IPS-18a (cell line): ENCODE measurements around the gene GGA3.
"Not testable (repeated sequence)": the region's sequence is repeated elsewhere in the genome, so short reads cannot be mapped to it uniquely, and the experiment has no call there.

Experiments used
- H3K27ac ChIP-seq: one replicate; pipeline ENCODE4 v1.5.1; 2013; ENCODE audit warnings: low read length
- H3K27me3 ChIP-seq: one replicate; pipeline ENCODE4 v1.6.1; 2013; ENCODE audit warnings: mild to moderate bottlenecking, low read length; ENCODE audit not compliant: control insufficient read depth, insufficient read depth
- H3K36me3 ChIP-seq: one replicate; pipeline ENCODE4 v1.6.1; 2013; ENCODE audit warnings: low read depth, low read length; ENCODE audit not compliant: control insufficient read depth
- H3K4me1 ChIP-seq: one replicate; pipeline ENCODE4 v1.6.1; 2013; ENCODE audit warnings: low read depth, low read length; ENCODE audit not compliant: control insufficient read depth
- H3K4me3 ChIP-seq: one replicate; pipeline ENCODE4 v1.5.1; 2013; ENCODE audit warnings: low read length
- H3K9ac ChIP-seq: one replicate; pipeline ENCODE4 v1.6.1; 2013; ENCODE audit warnings: mild to moderate bottlenecking, low read length, moderate library complexity
- H3K9me3 ChIP-seq: one replicate; pipeline ENCODE4 v1.6.1; 2013; ENCODE audit warnings: low read depth, low read length; ENCODE audit not compliant: control insufficient read depth

The GGA3 gene

DNA sequence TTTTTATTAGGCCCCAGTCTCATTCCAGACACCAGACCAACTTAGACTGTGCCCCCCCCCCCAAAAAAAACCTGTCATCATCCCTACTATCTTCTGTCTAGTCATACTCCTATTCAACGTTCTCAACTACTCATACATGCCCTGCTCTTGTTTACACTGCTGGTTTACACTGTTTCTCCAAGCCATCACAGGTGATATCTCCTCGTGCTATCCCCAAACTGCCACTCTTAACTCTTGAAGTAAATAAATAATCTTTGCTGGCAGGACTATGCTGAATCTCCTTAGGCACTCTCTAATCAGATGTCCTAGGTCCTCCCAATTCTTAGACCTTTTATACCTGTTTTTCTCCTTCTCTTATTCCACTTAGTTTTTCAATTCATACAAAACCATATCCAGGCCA lies 4.2 kb downstream of the GGA3 start:
- not testable (repeated sequence) for H3K27ac ChIP-seq, H3K27me3 ChIP-seq, H3K4me3 ChIP-seq, H3K36me3 ChIP-seq, H3K9me3 ChIP-seq, H3K4me1 ChIP-seq, H3K9ac ChIP-seq

DNA sequence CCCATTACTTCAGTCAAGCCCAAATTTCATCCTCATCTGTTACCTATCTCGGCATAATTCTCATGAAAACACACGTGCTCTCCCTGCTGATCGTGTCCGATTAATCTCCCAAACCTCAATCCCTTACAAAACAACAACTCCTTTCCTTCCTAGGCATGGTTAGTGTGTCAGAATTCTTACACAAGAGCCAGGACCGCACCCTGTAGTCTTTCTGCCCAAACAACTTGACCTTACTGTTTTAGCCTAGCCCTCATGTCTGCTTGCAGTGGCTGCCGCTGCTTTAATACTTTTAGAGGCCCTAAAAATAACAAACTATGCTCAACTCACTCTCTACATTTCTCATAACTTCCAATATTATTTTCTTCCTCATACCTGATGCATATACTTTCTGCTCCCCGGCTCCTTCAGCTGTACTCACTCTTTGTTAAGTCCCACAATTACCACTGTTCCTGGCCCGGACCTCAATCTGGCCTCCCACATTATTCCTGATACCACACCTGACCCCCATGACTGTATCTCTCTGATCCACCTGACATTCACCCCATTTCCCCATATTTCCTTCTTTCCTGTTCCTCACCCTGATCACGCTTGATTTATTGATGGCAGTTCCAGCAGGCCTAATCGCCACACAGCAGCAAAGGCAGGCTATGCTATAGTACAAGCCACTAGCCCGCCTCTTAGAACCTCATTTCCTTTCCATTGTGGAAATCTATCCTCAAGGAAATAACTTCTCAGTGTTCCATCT lies 5.3 kb downstream of the GGA3 start:
- not testable (repeated sequence) for H3K9me3 ChIP-seq, H3K27me3 ChIP-seq, H3K27ac ChIP-seq, H3K9ac ChIP-seq, H3K4me1 ChIP-seq, H3K36me3 ChIP-seq, H3K4me3 ChIP-seq

DNA sequence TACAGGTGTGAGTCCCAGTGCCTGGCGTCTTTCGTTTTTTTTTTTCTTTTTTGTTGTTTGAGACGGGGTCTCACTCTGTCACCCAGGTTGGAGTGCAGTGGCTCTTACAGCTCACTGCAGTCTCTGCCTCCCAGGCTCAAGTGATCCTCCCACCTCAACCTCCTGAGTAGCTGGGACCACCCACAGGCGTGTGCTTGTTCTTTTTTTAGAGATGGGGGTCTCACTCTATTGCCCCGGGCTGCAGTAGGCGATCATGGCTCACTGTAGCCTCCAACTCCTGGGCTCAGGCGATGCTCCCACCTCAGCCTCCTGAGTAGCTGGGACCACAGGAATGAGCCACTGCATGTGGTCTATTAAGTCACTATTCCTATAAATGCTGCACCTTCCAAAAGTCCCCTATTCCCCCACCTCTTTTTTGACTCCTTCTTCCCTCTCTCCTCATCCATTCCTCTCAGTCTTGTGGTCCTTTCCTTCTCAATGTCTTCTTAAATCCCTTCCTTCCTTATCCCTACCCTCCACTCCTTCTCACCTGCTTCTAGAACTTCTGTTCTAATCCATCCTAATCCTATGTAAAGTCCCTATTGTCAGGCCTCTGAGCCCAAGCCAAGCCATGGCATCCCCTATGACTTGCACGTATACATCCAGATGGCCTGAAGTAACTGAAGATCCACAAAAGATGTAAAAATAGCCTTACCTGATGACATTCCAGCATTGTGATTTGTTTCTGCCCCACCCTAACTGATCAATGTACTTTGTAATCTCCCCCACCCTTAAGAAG lies 9.2 kb downstream of the GGA3 start:
- H3K9ac ChIP-seq = no peak overlapping the region
- H3K4me1 ChIP-seq = no peaks in the 10 kb centered on the region
- no peak overlapping the region for H3K27ac ChIP-seq
- no peaks in the 10 kb centered on the region for H3K27me3 ChIP-seq
- H3K36me3 ChIP-seq = no peaks in the 10 kb centered on the region
- no peak overlapping the region for H3K4me3 ChIP-seq
- no peaks in the 10 kb centered on the region for H3K9me3 ChIP-seq

DNA sequence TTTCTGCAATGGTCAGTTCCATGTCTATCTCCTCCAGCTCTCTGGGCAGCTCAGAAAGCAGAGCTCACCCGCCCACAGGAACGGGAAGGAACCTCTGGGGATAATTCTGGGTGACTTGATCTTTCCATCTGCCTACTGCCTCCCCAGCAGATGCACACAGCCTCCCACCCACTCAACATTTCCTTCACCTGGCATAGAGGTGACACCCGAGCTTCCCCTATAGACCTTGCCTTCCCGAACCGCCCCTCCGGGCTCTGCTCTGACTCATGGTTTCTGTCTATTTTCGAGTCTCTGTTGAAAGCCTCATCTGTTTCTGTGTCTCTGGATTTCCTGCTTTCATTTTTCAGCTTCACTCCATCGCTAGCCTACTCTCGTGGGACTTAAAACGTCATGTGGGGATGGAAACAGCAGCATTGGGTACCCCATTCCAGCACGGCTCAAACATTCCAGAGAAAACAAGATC lies 11.4 kb downstream of the GGA3 start:
- Histone ChIP-seq H3K36me3 (peaks cover 10% of the 10 kb centered on the region), H3K4me3 (no peak overlapping the region), H3K27ac (no peak overlapping the region), H3K9me3 (no peaks in the 10 kb centered on the region), H3K4me1 (no peaks in the 10 kb centered on the region), H3K27me3 (no peaks in the 10 kb centered on the region), H3K9ac (no peak overlapping the region)

DNA sequence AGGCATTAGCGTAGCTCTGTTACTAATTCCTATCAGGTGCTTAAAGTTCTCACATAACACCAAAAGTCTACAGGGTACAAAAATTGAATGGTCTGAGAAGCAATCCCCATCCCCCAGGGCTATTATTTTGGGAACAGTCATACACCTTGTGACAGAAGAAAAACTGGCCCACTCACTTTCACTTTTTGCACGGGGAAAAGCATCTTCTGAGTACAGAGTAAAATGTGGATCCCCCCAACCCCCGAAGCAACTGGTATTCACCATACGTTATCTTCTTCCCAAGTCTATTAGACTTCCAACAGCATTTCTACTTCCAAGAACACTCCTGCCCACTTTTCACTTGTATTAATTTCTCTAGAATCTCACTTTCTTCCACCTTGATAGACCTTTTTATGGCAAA lies 11.8 kb downstream of the GGA3 start:
- Histone ChIP-seq H3K27ac (no peak overlapping the region), H3K9ac (no peak overlapping the region), H3K9me3 (no peaks in the 10 kb centered on the region), H3K36me3 (peaks cover 10% of the 10 kb centered on the region), H3K4me1 (no peaks in the 10 kb centered on the region), H3K4me3 (no peak overlapping the region), H3K27me3 (no peaks in the 10 kb centered on the region)

DNA sequence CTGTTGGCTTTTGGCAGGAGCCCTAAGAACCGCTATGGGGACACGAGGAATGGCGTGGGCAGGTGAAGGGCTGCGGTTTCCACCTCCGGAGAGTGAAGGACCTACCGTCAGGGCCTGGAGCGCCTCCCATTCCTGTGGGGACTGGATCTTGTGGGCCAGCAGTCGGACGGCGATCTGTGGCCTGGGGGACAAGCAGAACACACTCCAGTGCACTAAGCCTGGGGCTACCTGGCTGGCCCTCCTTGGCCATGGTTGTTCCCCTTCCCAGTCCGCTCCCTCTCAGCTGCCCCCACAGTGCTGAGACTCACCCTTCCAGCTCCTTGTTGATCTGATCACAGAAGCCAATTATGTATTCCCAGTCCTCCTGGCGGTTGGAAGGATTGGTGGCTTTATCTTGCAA lies 15.0 kb downstream of the GGA3 start:
- no peaks in the 10 kb centered on the region for H3K4me1 ChIP-seq
- peaks cover 36% of the 10 kb centered on the region for H3K36me3 ChIP-seq
- no peaks in the 10 kb centered on the region for H3K9me3 ChIP-seq
- no peak overlapping the region for H3K4me3 ChIP-seq
- no peak overlapping the region for H3K9ac ChIP-seq
- no peak overlapping the region for H3K27ac ChIP-seq
- H3K27me3 ChIP-seq = no peaks in the 10 kb centered on the region

DNA sequence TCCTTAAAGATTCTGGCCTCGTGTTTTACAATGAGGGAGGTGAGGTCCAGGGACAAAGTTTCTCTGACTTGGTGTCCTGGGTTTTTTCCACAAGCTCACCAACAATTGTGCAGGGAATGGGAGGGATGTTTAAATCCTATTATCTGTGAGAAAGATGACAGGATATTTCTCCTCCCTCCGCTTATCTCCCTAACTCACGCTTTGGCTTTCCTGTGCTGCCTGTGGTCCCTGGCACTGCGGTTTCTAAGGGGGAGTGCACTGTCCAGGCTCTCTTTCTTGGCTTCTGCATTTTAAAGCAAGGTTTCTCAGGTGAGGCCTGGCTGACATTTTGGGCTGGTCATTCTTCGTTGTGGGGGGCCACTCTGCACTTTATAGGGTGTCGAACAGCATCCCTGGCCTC lies 16.4 kb downstream of the GGA3 start:
- Histone ChIP-seq H3K9me3 (no peaks in the 10 kb centered on the region), H3K27me3 (no peaks in the 10 kb centered on the region), H3K4me3 (no peak overlapping the region), H3K36me3 (peaks cover 43% of the 10 kb centered on the region), H3K27ac (no peak overlapping the region), H3K4me1 (no peaks in the 10 kb centered on the region), H3K9ac (no peak overlapping the region)

DNA sequence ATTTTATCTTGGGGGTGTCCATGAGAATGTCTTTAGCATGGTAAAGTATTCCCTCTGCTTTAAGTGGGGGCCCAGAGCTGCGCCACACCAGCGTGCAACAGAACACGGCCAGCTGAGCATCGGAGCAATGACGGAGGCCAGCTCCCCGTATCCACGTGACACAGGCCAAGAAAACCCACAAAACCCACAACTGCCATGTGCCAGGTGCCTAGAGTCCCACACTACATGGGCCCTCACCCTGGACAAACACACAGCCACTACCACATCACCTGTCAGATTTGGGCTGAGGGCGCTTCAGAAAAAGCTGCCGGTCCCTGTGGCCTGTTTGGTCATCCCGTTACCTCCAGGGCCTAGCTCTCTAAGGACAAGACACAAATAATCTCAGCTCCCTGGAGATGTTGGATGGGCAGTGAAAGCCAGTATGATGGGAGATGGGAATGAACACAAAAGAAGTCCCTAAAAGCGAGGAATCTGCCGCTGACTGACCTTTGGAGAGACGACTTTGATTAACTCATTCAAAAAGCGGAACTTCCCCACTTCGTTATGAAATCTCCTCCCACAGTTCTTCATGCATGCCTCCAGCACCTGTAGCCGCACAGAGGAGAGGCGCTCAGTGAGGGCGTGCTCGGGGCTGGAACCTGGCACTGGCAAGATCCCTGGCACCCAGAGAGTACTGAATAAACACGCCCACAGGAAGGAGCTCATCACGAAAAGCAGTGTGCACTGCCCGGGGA lies 17.1 kb downstream of the GGA3 start:
- Histone ChIP-seq H3K9me3 (no peaks in the 10 kb centered on the region), H3K9ac (no peak overlapping the region), H3K27ac (no peak overlapping the region), H3K4me1 (no peaks in the 10 kb centered on the region), H3K4me3 (no peak overlapping the region), H3K36me3 (peaks cover 43% of the 10 kb centered on the region), H3K27me3 (no peaks in the 10 kb centered on the region)

DNA sequence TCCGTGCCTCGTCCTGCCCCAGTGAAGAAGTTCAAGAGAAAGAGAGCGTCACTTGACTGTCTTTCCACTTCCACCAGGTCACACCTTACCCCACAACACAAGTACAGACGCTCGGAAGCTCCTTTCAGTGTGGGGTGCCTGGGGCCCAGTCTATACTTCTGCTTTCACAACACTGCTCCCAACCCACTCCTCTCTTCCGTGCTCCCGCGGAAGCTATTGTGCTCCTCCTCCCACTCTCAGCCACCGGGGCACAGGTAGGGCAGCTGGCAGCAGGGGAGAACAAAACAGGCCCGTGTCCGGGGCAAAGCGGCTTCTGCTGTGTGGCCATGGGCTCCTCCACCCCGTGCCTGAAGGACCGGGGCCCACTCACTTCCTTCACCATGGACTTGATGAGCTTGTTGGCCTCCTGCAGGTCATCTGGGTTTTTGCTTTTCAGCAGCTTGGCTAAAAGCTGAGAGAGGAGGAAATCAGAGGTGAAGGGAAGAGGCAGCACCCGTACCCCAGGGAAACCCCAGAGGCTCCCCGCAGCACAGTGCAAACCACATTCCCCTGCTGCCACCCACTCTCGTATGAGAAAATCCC lies 18.9 kb downstream of the GGA3 start:
- no peaks in the 10 kb centered on the region for H3K27me3 ChIP-seq
- H3K9ac ChIP-seq = no peak overlapping the region
- no peaks in the 10 kb centered on the region for H3K9me3 ChIP-seq
- peaks cover 56% of the 10 kb centered on the region for H3K36me3 ChIP-seq
- no peaks in the 10 kb centered on the region for H3K4me1 ChIP-seq
- H3K4me3 ChIP-seq = no peak overlapping the region
- no peak overlapping the region for H3K27ac ChIP-seq

DNA sequence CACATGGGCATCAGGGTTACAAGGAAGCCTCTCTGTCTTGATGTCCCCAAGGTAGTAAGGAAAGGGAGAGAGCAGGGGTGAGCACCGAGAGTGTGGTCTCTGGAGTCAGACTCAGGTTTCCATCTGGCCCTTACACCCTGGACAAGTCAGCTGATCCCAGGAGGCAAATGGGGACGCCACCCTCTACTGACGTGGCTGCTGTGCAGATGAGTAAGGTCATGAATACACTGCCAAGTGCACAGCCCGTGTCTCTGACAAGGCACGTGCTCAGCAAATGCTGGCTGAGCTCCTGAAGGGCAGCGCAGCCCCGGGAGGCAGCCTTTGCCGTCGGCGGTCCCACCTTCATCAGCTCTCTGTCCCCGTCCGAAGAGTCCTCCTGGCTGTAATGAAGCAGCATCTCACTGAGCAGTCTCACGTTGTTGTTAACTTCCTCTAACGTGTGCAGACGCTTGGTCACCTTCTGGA lies 19.4 kb downstream of the GGA3 start:
- no peak overlapping the region for H3K4me3 ChIP-seq
- no peak overlapping the region for H3K27ac ChIP-seq
- no peak overlapping the region for H3K9ac ChIP-seq
- no peaks in the 10 kb centered on the region for H3K27me3 ChIP-seq
- peaks cover 61% of the 10 kb centered on the region for H3K36me3 ChIP-seq
- H3K9me3 ChIP-seq = no peaks in the 10 kb centered on the region
- H3K4me1 ChIP-seq = no peaks in the 10 kb centered on the region

DNA sequence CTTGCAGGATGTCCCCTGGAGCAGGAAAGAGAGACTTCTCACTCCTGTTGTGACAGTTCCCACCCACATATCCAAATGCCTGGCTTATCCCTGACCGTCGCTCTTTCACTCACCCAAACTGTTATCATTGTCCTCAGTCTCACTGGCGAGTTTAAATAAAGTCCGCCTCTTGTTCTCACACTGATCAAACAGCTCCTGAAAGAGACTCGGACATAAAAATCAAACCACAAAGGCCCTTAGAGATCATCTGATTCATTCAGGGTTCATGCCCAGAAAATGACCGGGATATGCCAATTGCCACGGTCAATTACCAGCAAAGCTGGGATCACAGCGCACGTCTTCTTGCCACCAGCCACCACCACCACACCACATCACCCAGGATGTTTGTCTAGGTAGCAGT lies 19.9 kb downstream of the GGA3 start:
- Histone ChIP-seq H3K36me3 (peaks cover 66% of the 10 kb centered on the region), H3K9ac (no peak overlapping the region), H3K9me3 (no peaks in the 10 kb centered on the region), H3K27me3 (no peaks in the 10 kb centered on the region), H3K4me1 (no peaks in the 10 kb centered on the region), H3K27ac (no peak overlapping the region), H3K4me3 (no peak overlapping the region)
